Left renal cortex interstitium (tissue), 4 donors: ENCODE results near the gene IRAK1. TPM values are rescaled to one million over a fixed set of nuclear protein-coding genes. Genes with fewer than 3 reads are reported as not detected.

ENCODE experiments used
- polyA plus RNA-seq, 4 donors: library from polyadenylated mRNA; unstranded; fragments of 120-200 nt; gene quantifications; one replicate each; pipeline ENCODE4 v1.2.1, GENCODE V29; 2013; ENCODE audit not compliant: insufficient read length in 4 of 4

IRAK1 gene
- polyA plus RNA-seq, 4 donors = 51.1 to 69.0 (median 61.1) TPM

Other genes starting within 250 kb of the IRAK1 start
- 1 to 10 TPM; 1.3 to 2.5 (median 1.7) TPM for gene SRPK3, start 238.9 kb downstream of the IRAK1 start, polyA plus RNA-seq
- gene IDH3G, start 225.5 kb downstream of the IRAK1 start, polyA plus RNA-seq = 10 to 100 TPM; 84.2 to 97.6 (median 87.5) TPM
- gene SSR4, start 225.2 kb downstream of the IRAK1 start, polyA plus RNA-seq = 100 to 1,000 TPM; 145 to 197 (median 152) TPM
- gene PDZD4, start 189.4 kb downstream of the IRAK1 start, polyA plus RNA-seq = 10 to 100 TPM in 2 of 4 donors, 1 to 10 TPM in 2; 7.7 to 11.5 (median 10.1) TPM
- 10 to 100 TPM; 44.5 to 68.5 (median 54.5) TPM for gene L1CAM, start 133.7 kb downstream of the IRAK1 start, polyA plus RNA-seq
- 1 to 10 TPM; 1.1 to 4.7 (median 3.3) TPM for gene AVPR2, start 115.2 kb downstream of the IRAK1 start, polyA plus RNA-seq
- gene ARHGAP4, start 93.6 kb downstream of the IRAK1 start, polyA plus RNA-seq = 10 to 100 TPM; 19.0 to 48.5 (median 36.0) TPM
- gene NAA10, start 84.9 kb downstream of the IRAK1 start, polyA plus RNA-seq = 10 to 100 TPM; 50.5 to 80.7 (median 76.8) TPM
- gene RENBP, start 75.3 kb downstream of the IRAK1 start, polyA plus RNA-seq = 10 to 100 TPM; 19.4 to 24.3 (median 21.5) TPM
- gene HCFC1, start 48.1 kb downstream of the IRAK1 start, polyA plus RNA-seq = 10 to 100 TPM; 31.9 to 59.3 (median 45.1) TPM
- 10 to 100 TPM in 1 of 4 donors, 1 to 10 TPM in 3; 5.9 to 10.9 (median 8.0) TPM for gene TMEM187, start 47.1 kb downstream of the IRAK1 start, polyA plus RNA-seq
- gene MECP2, start 77.8 kb upstream of the IRAK1 start, polyA plus RNA-seq = 10 to 100 TPM; 24.5 to 40.0 (median 30.6) TPM
- gene OPN1LW, start 124.3 kb upstream of the IRAK1 start, polyA plus RNA-seq = not detected
- gene OPN1MW, start 162.7 kb upstream of the IRAK1 start, polyA plus RNA-seq = not detected
- gene OPN1MW2, start 199.9 kb upstream of the IRAK1 start, polyA plus RNA-seq = not detected
- not detected for gene OPN1MW3, start 237.7 kb upstream of the IRAK1 start, polyA plus RNA-seq